ENCODE data around the gene CSNK1D. TPM values are rescaled to one million over a fixed set of nuclear protein-coding genes. Genes with fewer than 3 reads are reported as not detected.

The CSNK1D gene
- total RNA-seq (2022; extraction: Qiagen RNA extraction; ENCODE audit: low read depth), result 146 to 164 TPM (median 156 TPM) in 5 replicates

DNA sequence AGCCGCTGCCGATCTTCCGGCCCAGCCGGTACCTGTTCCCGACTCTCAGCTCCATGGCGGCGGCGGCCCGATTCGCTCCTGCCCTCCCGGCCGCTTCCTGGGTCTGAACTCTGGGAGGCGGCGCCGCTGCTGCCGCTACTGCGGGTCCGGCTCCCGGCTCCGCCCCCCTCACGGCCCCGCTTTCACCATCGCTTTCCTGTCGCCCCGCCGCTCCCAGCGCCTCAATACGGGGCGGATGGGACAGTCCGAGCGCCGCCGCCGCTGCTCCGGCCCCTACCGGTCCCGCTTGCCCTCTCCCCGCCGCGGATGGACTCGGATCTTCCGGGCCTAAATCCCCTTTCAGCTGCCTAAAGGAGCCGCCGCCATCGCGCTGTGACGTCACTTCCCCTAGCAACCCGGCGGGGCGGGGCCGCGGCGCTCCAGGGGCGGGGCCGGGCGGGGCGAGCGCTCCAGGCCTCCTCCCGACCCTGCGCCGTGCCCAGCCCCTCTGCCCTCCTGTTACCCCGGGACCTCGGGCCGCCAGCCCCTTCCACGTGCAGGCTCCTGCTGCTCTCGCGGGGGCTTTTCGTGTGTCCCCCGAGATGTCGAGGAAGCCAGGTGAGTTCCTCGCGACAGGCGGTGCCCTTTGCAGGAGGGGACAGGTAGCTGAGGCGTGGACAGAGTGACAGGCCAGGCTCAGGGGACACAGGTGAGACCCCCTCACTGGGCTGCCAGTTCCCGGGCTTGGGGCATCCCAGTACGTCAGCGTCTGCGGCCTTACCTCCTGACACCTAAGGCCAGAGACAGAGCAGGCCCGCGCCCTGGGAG lies at the start of gene CSNK1D:
Gene CSNK1D, minus strand, starts transcription at position 374 of the 807 bp plus-strand sequence. Its CDS starts 319 bp downstream, at position 55.

DNA sequence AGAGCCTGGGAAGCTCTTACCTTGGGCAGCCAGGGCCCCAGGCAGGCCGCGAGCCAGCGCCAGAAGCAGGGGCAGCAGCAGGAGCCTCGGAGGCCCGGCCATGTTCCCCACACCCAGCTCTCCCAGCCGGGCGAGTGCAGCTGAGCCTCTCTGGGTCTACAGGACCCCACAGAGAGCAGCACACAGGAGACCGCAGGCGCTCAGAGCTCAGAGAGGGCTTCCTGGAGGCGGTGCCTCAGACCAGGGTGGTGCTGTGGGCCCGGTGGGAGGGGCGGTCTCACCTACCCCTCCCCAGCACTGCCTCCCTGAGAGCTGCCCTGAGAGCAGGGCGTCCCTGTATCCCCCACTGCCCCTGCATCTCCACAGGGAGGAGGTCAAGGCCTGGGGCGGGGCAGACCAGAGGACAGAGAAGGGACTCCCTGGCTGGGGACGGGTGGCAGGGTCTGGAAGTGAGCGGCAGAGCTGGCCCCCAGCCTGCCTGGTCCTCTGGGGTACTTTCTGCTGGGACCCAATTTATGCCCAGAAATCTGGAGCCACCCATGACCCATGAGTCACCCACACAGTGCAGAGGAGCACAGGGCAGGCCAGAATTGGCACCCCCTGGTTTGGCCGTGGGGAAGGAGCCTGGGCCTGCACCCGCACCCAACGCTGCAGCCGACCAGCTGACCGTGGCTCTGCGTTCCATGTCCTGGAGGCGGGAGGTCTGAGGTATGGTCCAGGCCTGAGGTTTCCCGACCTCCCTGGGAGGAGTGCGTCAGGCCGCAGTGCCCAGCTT lies 44.1 kb upstream of the CSNK1D start, which contains the start of gene CD7:
Gene CD7, minus strand, starts transcription at position 215 of the 775 bp plus-strand sequence. Its CDS starts 113 bp downstream, at position 102.

DNA sequence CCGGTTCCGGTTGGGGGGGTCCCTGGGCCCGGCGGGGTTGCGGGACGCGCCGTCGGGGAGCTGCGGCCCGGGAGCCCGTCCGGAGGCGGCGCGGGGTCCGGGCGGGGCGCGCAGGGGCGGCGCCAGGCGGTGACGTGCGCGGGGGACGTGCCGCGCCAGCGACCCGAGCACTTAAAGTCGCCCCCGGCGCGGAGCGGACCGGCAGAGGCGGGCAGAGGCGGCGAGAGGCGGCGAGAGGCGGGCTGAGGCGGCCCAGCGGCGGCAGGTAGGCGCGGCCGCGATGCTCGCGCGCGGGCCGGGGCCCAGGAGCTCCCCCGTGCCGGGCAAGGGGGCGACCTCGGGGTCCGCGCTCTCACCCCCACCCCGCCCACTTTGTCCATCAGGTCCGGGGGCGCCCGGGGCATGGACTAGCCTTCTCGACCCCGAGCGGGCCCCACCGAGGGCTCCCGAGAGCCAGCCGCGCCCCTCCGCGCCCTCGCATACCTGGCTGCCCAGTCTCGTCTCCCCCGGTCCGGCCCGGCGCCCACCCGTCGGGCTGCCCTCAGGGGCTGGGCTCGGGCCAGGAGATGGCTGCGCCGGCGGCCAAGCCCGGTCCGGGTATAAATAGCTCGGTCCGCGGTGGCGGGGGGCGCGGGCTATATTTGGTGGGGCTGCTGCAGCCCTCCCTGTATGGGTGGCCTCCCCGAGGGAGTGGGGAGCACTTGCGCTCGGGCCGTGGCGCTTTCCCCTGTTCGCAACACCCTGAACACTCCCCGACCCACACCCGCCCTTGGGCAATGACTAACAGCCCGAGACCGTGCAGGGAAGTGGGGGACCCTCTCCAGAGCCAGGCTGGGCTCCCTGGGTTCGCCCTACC lies 44.4 kb downstream of the CSNK1D start, which contains the start of gene SLC16A3:
Gene SLC16A3, plus strand, starts transcription at position 201 of the 856 bp plus-strand sequence. CDS start 6,967 bp downstream, outside the sequence.

DNA sequence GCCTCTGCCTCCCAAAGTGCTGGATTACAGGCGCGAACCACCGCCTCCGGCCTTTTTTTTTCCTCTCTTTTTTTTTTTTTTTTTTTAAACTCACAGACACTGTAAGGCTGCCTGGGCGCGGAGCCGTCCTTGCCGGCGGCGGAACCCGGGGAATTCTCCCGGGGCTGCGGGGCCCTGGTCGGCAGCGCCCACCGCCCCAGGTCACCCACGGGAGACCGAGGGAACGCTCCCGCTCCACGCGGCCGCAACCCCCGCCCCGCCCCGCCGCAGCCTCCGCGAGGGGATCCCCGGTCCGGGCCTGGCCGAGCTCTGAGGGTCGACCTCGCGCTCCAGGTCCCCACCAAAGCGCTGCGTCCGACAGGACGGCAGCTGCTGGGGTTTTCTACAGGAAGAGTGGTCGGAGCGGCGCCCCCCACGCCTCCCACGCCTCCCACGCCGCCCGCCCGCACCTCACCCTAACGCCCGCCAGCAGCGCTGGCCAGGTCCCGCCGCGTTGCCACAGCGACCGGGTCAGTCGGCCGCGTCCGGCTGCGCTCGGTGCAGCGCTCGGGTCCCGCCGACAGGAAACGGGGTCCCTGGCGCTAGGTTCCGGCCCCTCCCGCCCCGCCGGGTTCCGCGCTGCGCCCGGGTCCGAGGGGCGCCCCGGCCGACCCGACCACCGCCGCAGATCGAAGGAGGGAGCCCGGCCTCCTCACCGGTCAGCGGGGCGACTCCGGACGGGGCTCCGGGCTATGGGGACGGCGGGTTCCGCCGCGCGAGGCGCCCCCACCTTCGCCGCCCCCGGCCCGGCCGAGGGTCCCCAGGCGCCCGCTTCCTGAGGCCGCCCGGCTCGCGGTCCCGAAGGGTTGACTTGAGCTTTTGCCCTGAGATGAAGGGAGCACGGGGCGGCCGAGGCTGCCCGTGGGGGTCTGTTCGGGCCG lies 60.9 kb downstream of the CSNK1D start, which contains the start of gene CCDC57:
Gene CCDC57, minus strand, starts transcription at position 512 of the 920 bp plus-strand sequence. CDS start 10,898 bp downstream, outside the sequence.

Other genes with a start within 250 kb of the CSNK1D start
- 21.3 to 39.5 TPM (median 32.6 TPM) in 5 replicates for gene RAC3, start 242.0 kb downstream of the CSNK1D start, total RNA-seq (2022; extraction: Qiagen RNA extraction; ENCODE audit: low read depth)
- gene DCXR, start 236.0 kb downstream of the CSNK1D start, total RNA-seq (2022; extraction: Qiagen RNA extraction; ENCODE audit: low read depth), result 63.3 to 105 TPM (median 96.2 TPM) in 5 replicates
- 14.4 to 26.4 TPM (median 23.6 TPM) in 5 replicates for gene RFNG, start 221.9 kb downstream of the CSNK1D start, total RNA-seq (2022; extraction: Qiagen RNA extraction; ENCODE audit: low read depth)
- gene GPS1, start 221.8 kb downstream of the CSNK1D start, total RNA-seq (2022; extraction: Qiagen RNA extraction; ENCODE audit: low read depth), result 101 to 142 TPM (median 137 TPM) in 5 replicates
- 75.9 to 140 TPM (median 133 TPM) in 5 replicates for gene DUS1L, start 207.9 kb downstream of the CSNK1D start, total RNA-seq (2022; extraction: Qiagen RNA extraction; ENCODE audit: low read depth)
- gene FASN, start 175.5 kb downstream of the CSNK1D start, total RNA-seq (2022; extraction: Qiagen RNA extraction; ENCODE audit: low read depth), result 103 to 146 TPM (median 139 TPM) in 5 replicates
- gene CCDC57, start 60.9 kb downstream of the CSNK1D start, total RNA-seq (2022; extraction: Qiagen RNA extraction; ENCODE audit: low read depth), result 20.7 to 26.9 TPM (median 23.5 TPM) in 5 replicates
- 88.1 to 110 TPM (median 107 TPM) in 5 replicates for gene SLC16A3, start 44.7 kb downstream of the CSNK1D start, total RNA-seq (2022; extraction: Qiagen RNA extraction; ENCODE audit: low read depth)
- gene CD7, start 43.9 kb upstream of the CSNK1D start, total RNA-seq (2022; extraction: Qiagen RNA extraction; ENCODE audit: low read depth), result 0.09 to 0.33 TPM (median 0.20 TPM) in 3 of 5 replicates, not detected in the others
- 0.99 to 1.9 TPM (median 1.3 TPM) in 5 replicates for gene SECTM1, start 60.1 kb upstream of the CSNK1D start, total RNA-seq (2022; extraction: Qiagen RNA extraction; ENCODE audit: low read depth)
- gene TEX19, start 85.5 kb upstream of the CSNK1D start, total RNA-seq (2022; extraction: Qiagen RNA extraction; ENCODE audit: low read depth), result 0.22 to 0.59 TPM (median 0.33 TPM) in 5 replicates
- not detected in 5 replicates for gene UTS2R, start 98.1 kb upstream of the CSNK1D start, total RNA-seq (2022; extraction: Qiagen RNA extraction; ENCODE audit: low read depth)
- 9.5 to 14.5 TPM (median 12.8 TPM) in 5 replicates for gene HEXD, start 144.6 kb upstream of the CSNK1D start, total RNA-seq (2022; extraction: Qiagen RNA extraction; ENCODE audit: low read depth)
- gene OGFOD3, start 144.9 kb upstream of the CSNK1D start, total RNA-seq (2022; extraction: Qiagen RNA extraction; ENCODE audit: low read depth), result 17.4 to 25.1 TPM (median 23.2 TPM) in 5 replicates
- gene CYBC1, start 177.1 kb upstream of the CSNK1D start, total RNA-seq (2022; extraction: Qiagen RNA extraction; ENCODE audit: low read depth), result 51.8 to 65.9 TPM (median 57.5 TPM) in 5 replicates
- 52.1 to 63.7 TPM (median 54.5 TPM) in 5 replicates for gene NARF, start 185.0 kb upstream of the CSNK1D start, total RNA-seq (2022; extraction: Qiagen RNA extraction; ENCODE audit: low read depth)
- 43.3 to 56.8 TPM (median 53.5 TPM) in 5 replicates for gene FOXK2, start 246.0 kb upstream of the CSNK1D start, total RNA-seq (2022; extraction: Qiagen RNA extraction; ENCODE audit: low read depth)